Lung (tissue), 12 donors: ENCODE measurements around the gene ANKHD1. TPM values are rescaled to one million over a fixed set of nuclear protein-coding genes. Genes with fewer than 3 reads are reported as not detected.

Source experiments
- ATAC-seq: fragments of 200-7000 bp; cut with Tn5 transposase; one replicate; pipeline ENCODE4 v1.9.1; 2020; ENCODE audit warnings: moderate number of reproducible peaks; ENCODE audit not compliant: insufficient read depth, low FRiP score
- DNase-seq, 3 donors: peaks; one replicate each; pipeline ENCODE4 v3.0.0-alpha.2; 2013 to 2017
- H3K27ac ChIP-seq, 2 donors: one replicate each; pipeline ENCODE4 v1.5.1; 2013; ENCODE audit warnings: mild to moderate bottlenecking in 2 of 2, moderate library complexity in 2 of 2, control low read depth in 1 of 2, inconsistent platforms in 1 of 2, low read depth in 1 of 2, low read length in 1 of 2
- H3K27me3 ChIP-seq, 3 donors: one replicate each; pipeline ENCODE4 v1.5.1; 2013; ENCODE audit warnings: low read length in 2 of 3; ENCODE audit not compliant: control insufficient read depth in 3 of 3, insufficient read depth in 3 of 3
- H3K36me3 ChIP-seq, 4 donors: one replicate each; pipeline ENCODE4 v1.5.1; 2013; ENCODE audit warnings: low read length in 4 of 4, mild to moderate bottlenecking in 1 of 4, moderate library complexity in 1 of 4; ENCODE audit not compliant: control insufficient read depth in 4 of 4, insufficient read depth in 4 of 4
- H3K4me1 ChIP-seq, 5 donors: one replicate each; pipeline ENCODE4 v1.5.1; 2013; ENCODE audit warnings: low read length in 5 of 5, mild to moderate bottlenecking in 2 of 5, moderate library complexity in 1 of 5; ENCODE audit not compliant: control insufficient read depth in 5 of 5, insufficient read depth in 5 of 5
- H3K4me3 ChIP-seq: one replicate; pipeline ENCODE4 v1.5.1; 2013; ENCODE audit warnings: mild to moderate bottlenecking, control low read depth, moderate library complexity
- H3K9ac ChIP-seq, 2 donors: one replicate each; pipeline ENCODE4 v1.5.1; 2013; ENCODE audit warnings: low read length in 2 of 2, control low read depth in 1 of 2; ENCODE audit not compliant: insufficient read depth in 1 of 2
- H3K9me3 ChIP-seq, 4 donors: one replicate each; pipeline ENCODE4 v1.5.1; 2013; ENCODE audit warnings: low read length in 3 of 4, mild to moderate bottlenecking in 1 of 4, moderate library complexity in 1 of 4; ENCODE audit not compliant: control insufficient read depth in 4 of 4, insufficient read depth in 3 of 4
- WGBS, 2 donors: extraction: QIAGEN DNeasy Blood & Tissue Kit; methylation state at CpG; one replicate each; pipeline ENCODE4 v1.1.7; 2013; 5-methylcytosine and 5-hydroxymethylcytosine counted together
- polyA plus RNA-seq, 2 donors: library from polyadenylated mRNA; stranded (reverse); fragments of 200-250 nt; gene quantifications; one replicate each; pipeline ENCODE4 v1.2.1, GENCODE V29; 2013
- total RNA-seq, 2 donors: library from RNA; depleted of rRNA in 1 of 2; stranded (reverse); fragments of >200 nt in 1 of 2; gene quantifications; one replicate each; pipeline ENCODE4 v1.2.1, GENCODE V29; 2014 to 2021
- TF ChIP-seq, protein P1 (sequence below): IDR thresholded peaks from 2 replicates; pipeline ENCODE4 v1.5.1; 2012; ENCODE audit warnings: mild to moderate bottlenecking; ENCODE audit errors: control extremely low read depth, extremely low read depth
- donor health status: control.
- donor health status: control.
- donor health status: Bipolar disorder and iron deficiency.
- donor health status: healthy.
- donor health status: DM: yes; HTN: yes; CAD: no.

The ANKHD1 gene
- total and polyA plus RNA-seq, 4 donors = 53.0 to 200 (median 90.8) TPM

DNA sequence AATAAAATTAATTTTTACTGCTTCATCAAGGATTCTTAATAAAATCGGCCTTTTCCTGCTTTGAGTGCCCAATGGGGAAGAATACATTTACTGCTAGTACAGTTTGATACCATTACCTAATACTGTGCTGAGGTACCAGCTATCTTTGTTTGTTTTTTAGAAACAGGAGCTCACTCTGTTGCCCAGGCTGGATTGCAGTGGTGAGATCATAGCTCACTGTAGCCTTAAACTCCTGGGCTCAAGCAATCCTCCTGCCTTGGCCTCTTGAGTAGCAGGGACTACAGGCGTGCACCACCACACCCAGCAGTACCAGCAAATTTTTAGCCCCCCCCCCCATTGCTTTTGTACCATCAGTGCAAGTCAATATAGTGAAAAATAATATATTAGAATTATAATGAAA lies 13.6 kb upstream of the ANKHD1 start:
- ATAC-seq = no peak
- H3K27me3 ChIP-seq = no peaks in the 10 kb centered on the region
- H3K4me1 ChIP-seq = no peaks in the 10 kb centered on the region
- peaks cover 0 to 1% (median 0%) of the 10 kb centered on the region in 4 donors for H3K36me3 ChIP-seq
- no peak for DNase-seq
- no peak overlapping the region for H3K4me3 ChIP-seq
- no peak overlapping the region for H3K27ac ChIP-seq
- WGBS, 2 donors = 92 to 97% methylated on average over 2 of the region's 2 CpGs
- H3K9ac ChIP-seq = no peak overlapping the region
- TF ChIP-seq, protein P1, sequence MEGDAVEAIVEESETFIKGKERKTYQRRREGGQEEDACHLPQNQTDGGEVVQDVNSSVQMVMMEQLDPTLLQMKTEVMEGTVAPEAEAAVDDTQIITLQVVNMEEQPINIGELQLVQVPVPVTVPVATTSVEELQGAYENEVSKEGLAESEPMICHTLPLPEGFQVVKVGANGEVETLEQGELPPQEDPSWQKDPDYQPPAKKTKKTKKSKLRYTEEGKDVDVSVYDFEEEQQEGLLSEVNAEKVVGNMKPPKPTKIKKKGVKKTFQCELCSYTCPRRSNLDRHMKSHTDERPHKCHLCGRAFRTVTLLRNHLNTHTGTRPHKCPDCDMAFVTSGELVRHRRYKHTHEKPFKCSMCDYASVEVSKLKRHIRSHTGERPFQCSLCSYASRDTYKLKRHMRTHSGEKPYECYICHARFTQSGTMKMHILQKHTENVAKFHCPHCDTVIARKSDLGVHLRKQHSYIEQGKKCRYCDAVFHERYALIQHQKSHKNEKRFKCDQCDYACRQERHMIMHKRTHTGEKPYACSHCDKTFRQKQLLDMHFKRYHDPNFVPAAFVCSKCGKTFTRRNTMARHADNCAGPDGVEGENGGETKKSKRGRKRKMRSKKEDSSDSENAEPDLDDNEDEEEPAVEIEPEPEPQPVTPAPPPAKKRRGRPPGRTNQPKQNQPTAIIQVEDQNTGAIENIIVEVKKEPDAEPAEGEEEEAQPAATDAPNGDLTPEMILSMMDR = no peak
- H3K9me3 ChIP-seq = no peaks in the 10 kb centered on the region

DNA sequence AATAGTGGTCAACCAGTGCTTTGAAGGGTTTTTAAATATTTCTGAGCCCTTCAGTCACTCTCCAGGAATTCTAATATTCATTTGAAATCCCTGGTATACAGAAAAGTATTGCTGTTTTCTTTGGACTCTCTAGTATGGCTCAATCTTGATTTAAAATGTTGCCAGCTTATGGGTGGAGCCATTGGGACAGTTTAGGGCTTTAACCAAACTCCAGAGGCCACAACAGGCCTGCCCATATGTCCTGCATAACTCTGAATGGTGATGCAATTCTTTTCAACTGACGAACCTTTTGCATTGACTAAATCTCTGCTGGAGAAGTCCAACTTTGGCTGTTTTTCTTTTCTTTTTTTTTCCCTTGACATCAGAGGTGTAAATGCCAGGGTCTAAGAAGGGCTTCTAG lies 10.3 kb upstream of the ANKHD1 start:
- H3K36me3 ChIP-seq = peaks cover 0 to 2% (median 0%) of the 10 kb centered on the region in 4 donors
- 26 to 51% methylated on average over 1 of the region's 1 CpG for WGBS, 2 donors
- H3K27ac ChIP-seq = no peak overlapping the region
- no peaks in the 10 kb centered on the region for H3K27me3 ChIP-seq
- no peaks in the 10 kb centered on the region for H3K9me3 ChIP-seq
- DNase-seq (no peak), ATAC-seq (peak; percentile 60)
- H3K4me3 ChIP-seq = no peak overlapping the region
- no peak overlapping the region for H3K9ac ChIP-seq
- no peaks in the 10 kb centered on the region for H3K4me1 ChIP-seq
- TF ChIP-seq, protein P1 = no peak

DNA sequence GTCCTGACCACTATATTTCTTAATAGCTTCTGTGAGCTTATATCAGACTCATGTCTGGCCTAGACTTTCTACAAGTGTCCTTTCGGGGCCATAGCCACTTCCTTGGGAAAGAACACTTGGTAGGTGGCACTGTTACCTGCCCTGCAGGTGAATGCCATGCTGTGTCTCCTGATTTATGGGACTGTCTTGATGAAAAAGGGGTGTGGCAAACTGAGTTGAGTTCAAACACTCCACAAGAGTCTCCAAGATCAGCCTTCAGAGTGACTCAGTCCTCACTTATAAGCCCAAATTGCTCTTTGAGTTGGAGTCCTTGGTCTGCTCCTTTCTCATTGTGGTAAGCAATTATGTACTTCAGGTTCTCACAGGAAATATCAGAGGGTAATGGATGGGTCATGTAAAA lies 9.9 kb upstream of the ANKHD1 start:
- Histone ChIP-seq H3K9ac (no peak overlapping the region), H3K27me3 (no peaks in the 10 kb centered on the region), H3K27ac (no peak overlapping the region), H3K4me1 (no peaks in the 10 kb centered on the region), H3K9me3 (no peaks in the 10 kb centered on the region), H3K36me3 (peaks cover 0 to 2% (median 0%) of the 10 kb centered on the region in 4 donors), H3K4me3 (no peak overlapping the region)
- TF ChIP-seq, protein P1 = no peak
- DNase-seq = no peak
- ATAC-seq = peak; percentile 81
- WGBS, 2 donors = 77 to 91% methylated on average over 1 of the region's 1 CpG

DNA sequence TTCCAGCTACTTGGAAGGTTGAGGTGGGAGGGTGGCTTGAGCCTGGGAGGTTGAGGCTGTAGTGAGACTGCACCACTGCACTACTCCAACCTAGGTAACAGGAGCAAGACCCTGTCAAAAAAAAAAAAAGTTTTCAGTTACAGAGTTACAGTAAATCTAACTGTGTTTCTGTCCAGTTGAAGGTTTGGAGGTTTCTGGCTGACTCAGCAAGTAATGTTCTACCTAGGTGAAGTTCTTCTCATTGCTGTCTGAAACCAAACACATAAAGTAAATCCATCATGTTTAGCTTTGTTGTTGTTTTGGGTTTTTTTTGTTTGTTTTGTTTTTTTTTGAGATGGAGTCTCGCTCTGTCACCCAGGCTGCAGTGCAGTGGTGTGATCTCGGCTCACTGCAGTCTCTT lies 7.9 kb upstream of the ANKHD1 start:
- no peak for ATAC-seq
- TF ChIP-seq, protein P1 = no peak
- no peaks in the 10 kb centered on the region for H3K4me1 ChIP-seq
- no peak overlapping the region for H3K4me3 ChIP-seq
- H3K9me3 ChIP-seq = no peaks in the 10 kb centered on the region
- H3K27me3 ChIP-seq = no peaks in the 10 kb centered on the region
- no peak for DNase-seq
- H3K36me3 ChIP-seq = peaks cover 0 to 2% (median 0%) of the 10 kb centered on the region in 4 donors
- no peak overlapping the region for H3K27ac ChIP-seq
- H3K9ac ChIP-seq = no peak overlapping the region
- 97 to 100% methylated on average over 2 of the region's 2 CpGs for WGBS, 2 donors
